ENCODE results near the gene ADCY10.
"Not testable (repeated sequence)": the region's sequence is repeated elsewhere in the genome, so short reads cannot be mapped to it uniquely, and the experiment has no call there.

DNA sequence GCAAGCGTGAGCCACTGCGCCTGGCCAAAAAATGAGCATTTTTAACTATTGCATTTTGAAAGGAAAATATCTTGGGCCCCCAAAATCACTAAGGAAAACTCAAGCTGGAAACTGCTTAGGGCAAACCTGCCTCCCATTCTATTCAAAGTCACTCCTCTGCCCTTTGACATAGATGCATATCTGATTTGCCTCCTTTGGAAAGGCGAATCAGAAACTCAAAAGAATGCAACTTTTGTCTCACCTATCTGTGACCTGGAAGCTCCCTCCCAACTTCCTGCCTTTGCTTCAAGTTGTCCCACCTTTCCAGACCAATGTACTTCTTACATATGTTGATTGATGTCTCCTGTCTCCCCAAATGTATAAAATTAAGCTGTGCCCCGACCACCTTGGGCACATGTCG is 83.3 kb downstream of the ADCY10 start:
- TF ChIP-seq CTCF, POLR2A (IDR thresholded peaks at IDR 0.05): not testable (repeated sequence)

Measured in right lobe of liver (tissue), 4 donors.